HepG2 (cell line): ENCODE data around the gene DPH2. TPM values are rescaled to one million over a fixed set of nuclear protein-coding genes. Genes with fewer than 3 reads are reported as not detected.

Source experiments
- HOXA9 ChIP-seq: sonication (generic); formaldehyde crosslinking; IDR thresholded peaks from 2 replicates; pipeline ENCODE4 v1.8.1; 2022; ENCODE audit warnings: missing genetic modification reagents, mild to moderate bottlenecking, moderate library complexity, borderline replicate concordance
- JUN ChIP-seq: sonication (generic); formaldehyde crosslinking; IDR thresholded peaks from 2 replicates; pipeline ENCODE4 v1.4.0; 2020; ENCODE audit warnings: mild to moderate bottlenecking, missing genetic modification reagents
- PITX1 ChIP-seq: sonication (generic); formaldehyde crosslinking; IDR thresholded peaks from 2 replicates; pipeline ENCODE4 v1.5.1; 2020; ENCODE audit warnings: mild to moderate bottlenecking, missing genetic modification reagents
- SRSF4 ChIP-seq: fragments of 200-400 bp; formaldehyde crosslinking; IDR thresholded peaks from one replicate; pipeline ENCODE4 v1.6.1; 2018; ENCODE audit warnings: mild to moderate bottlenecking, low read depth, low read length, moderate library complexity; ENCODE audit not compliant: poor library complexity, severe bottlenecking
- ZNF33B ChIP-seq: sonication (generic); formaldehyde crosslinking; IDR thresholded peaks from 2 replicates; pipeline ENCODE4 v1.5.1; 2020; ENCODE audit warnings: mild to moderate bottlenecking, missing genetic modification reagents
- ZNF550 ChIP-seq: sonication (generic); formaldehyde crosslinking; IDR thresholded peaks from 2 replicates; pipeline ENCODE4 v1.4.0; 2020; ENCODE audit warnings: mild to moderate bottlenecking, missing genetic modification reagents, borderline replicate concordance
- ZSCAN31 ChIP-seq: sonication (generic); formaldehyde crosslinking; IDR thresholded peaks from 2 replicates; pipeline ENCODE4 v1.5.0; 2020; ENCODE audit warnings: low read depth, mild to moderate bottlenecking, missing genetic modification reagents
- polyA plus RNA-seq, 8 experiments: library from polyadenylated mRNA; depleted of rRNA in 3 of 8; stranded (reverse) in 7 of 8; unstranded in 1 of 8; fragments of >200 nt; fragmentation: Illumina TruSeq in 4 of 8; extraction: Trizol in 4 of 8; gene quantifications; 2 replicates each; pipeline versions ENCODE4 v1.2.1 to v1.2.3, GENCODE V29; 2011 to 2016; ENCODE audit warnings: low read depth in 4 of 8, missing spikeins in 1 of 8, mixed read lengths in 1 of 8; ENCODE audit not compliant: insufficient read depth in 1 of 8
- total RNA-seq, 5 experiments: library from RNA; depleted of rRNA; stranded (reverse); fragments of >200 nt; fragmentation: Illumina TruSeq; extraction: Trizol; gene quantifications; 2 replicates each; pipeline ENCODE4 v1.2.3, GENCODE V29; 2016; ENCODE audit warnings: low read depth in 1 of 5
- TF ChIP-seq, protein P1 (sequence below): sonication (generic); formaldehyde crosslinking; IDR thresholded peaks from 2 replicates; pipeline ENCODE4 v1.8.0; 2022; ENCODE audit warnings: mild to moderate bottlenecking, missing genetic modification reagents, moderate library complexity
- TF ChIP-seq, protein P2 (sequence below): sonication (generic); formaldehyde crosslinking; IDR thresholded peaks from 2 replicates; pipeline ENCODE4 v1.4.0; 2020; ENCODE audit warnings: missing genetic modification reagents

DPH2 gene
- total and polyA plus RNA-seq, 2 of the 13 experiments (the other 11 are each of a cell fraction or from before 2014, with no cell fraction given), result 32.2 to 38.3 TPM

DNA sequence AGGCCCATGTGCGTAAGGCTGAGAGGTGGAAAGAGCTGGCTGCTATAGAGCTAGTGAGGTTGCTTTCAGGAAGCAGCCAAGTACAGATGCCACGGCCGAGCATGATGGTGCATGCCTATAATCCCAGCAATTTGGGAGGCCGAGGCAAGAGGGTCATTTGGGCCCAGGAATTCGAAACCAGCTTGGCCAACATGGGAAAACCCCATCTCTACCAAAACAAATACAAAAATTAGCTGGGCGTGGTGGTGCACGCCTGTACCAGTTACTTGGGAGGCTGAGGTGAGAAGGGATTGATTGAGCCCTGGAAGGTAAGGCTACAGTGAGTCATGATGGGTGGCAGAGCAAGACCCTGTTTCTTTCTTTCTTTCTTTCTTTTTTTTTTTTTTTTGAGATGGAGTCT is 24.3 kb downstream of the DPH2 start (continued):
- TF ChIP-seq ZNF33B, result no peak
- no peak for TF ChIP-seq JUN
- no peak for TF ChIP-seq ZNF550 (CRISPR knock-in tag)
- TF ChIP-seq, protein P1, sequence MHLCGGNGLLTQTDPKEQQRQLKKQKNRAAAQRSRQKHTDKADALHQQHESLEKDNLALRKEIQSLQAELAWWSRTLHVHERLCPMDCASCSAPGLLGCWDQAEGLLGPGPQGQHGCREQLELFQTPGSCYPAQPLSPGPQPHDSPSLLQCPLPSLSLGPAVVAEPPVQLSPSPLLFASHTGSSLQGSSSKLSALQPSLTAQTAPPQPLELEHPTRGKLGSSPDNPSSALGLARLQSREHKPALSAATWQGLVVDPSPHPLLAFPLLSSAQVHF (CRISPR knock-in tag), result no peak
- no peak for TF ChIP-seq SRSF4
- TF ChIP-seq, protein P2, sequence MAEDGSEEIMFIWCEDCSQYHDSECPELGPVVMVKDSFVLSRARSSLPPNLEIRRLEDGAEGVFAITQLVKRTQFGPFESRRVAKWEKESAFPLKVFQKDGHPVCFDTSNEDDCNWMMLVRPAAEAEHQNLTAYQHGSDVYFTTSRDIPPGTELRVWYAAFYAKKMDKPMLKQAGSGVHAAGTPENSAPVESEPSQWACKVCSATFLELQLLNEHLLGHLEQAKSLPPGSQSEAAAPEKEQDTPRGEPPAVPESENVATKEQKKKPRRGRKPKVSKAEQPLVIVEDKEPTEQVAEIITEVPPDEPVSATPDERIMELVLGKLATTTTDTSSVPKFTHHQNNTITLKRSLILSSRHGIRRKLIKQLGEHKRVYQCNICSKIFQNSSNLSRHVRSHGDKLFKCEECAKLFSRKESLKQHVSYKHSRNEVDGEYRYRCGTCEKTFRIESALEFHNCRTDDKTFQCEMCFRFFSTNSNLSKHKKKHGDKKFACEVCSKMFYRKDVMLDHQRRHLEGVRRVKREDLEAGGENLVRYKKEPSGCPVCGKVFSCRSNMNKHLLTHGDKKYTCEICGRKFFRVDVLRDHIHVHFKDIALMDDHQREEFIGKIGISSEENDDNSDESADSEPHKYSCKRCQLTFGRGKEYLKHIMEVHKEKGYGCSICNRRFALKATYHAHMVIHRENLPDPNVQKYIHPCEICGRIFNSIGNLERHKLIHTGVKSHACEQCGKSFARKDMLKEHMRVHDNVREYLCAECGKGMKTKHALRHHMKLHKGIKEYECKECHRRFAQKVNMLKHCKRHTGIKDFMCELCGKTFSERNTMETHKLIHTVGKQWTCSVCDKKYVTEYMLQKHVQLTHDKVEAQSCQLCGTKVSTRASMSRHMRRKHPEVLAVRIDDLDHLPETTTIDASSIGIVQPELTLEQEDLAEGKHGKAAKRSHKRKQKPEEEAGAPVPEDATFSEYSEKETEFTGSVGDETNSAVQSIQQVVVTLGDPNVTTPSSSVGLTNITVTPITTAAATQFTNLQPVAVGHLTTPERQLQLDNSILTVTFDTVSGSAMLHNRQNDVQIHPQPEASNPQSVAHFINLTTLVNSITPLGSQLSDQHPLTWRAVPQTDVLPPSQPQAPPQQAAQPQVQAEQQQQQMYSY, result no peak
- TF ChIP-seq PITX1 (CRISPR knock-in tag), result no peak
- TF ChIP-seq ZSCAN31 (CRISPR knock-in tag), result no peak
- TF ChIP-seq HOXA9 (CRISPR knock-in tag), result no peak
